ENCODE data around the gene KRABD2.
"Not testable (repeated sequence)": the region's sequence is repeated elsewhere in the genome, so short reads cannot be mapped to it uniquely, and the experiment has no call there.

KRABD2 gene

GRCh38 chr17:8380049-8380448 is 3.5 kb upstream of the KRABD2 start:
- no peak overlapping the region for H2BK20ac ChIP-seq (ENCODE audit: low read depth, low read length, poor library complexity, severe bottlenecking)
- no peak for DNase-seq
- Mint-ChIP-seq H3K4me3 (peak overlapping the region; percentile 99 to 100; a peak in 4 of 5 replicates), H3K27ac (peak overlapping the region in 2 of 3 experiments; percentile 44 to 98; a peak in 3 of 7 replicates), H3K36me3 (ENCODE audit: insufficient read depth in 1 of 3, low read depth in 3 of 3) (peaks cover 53 to 69% (median 68%) of the 10 kb centered on the region in 3 experiments), H3K9me3 (no peaks in the 10 kb centered on the region; a peak in 1 of 5 replicates), H3K4me1 (peaks cover 47 to 64% of the 10 kb centered on the region in 2 experiments), H3K27me3 (ENCODE audit: low read depth) (no peaks in the 10 kb centered on the region)
- no peak overlapping the region for H4K91ac ChIP-seq (ENCODE audit: insufficient read length, low read depth, low read length)
- no peak overlapping the region for H2BK120ac ChIP-seq (ENCODE audit: low read depth, low read length, poor library complexity, severe bottlenecking)
- H3T11ph ChIP-seq (ENCODE audit: low read length) = no peak overlapping the region
- WGBS (ENCODE audit: extremely low coverage, insufficient read length, low lambda C conversion rate) = no CpG with 5 or more reads among the region's 3 CpGs
- H4K20me1 ChIP-seq (ENCODE audit: control insufficient read depth, insufficient read depth, insufficient read length) = no peaks in the 10 kb centered on the region
- no peak overlapping the region for H3K4ac ChIP-seq (ENCODE audit: low read depth, low read length)
- H3K4me2 ChIP-seq (ENCODE audit: insufficient read depth, insufficient read length, low read length) = peak overlapping the region; percentile 96
- no peak overlapping the region for H3K56ac ChIP-seq (ENCODE audit: insufficient read length, low read depth, low read length)
- H2BK12ac ChIP-seq (ENCODE audit: insufficient read length, low read depth, low read length) = no peak overlapping the region
- H3K14ac ChIP-seq (ENCODE audit: insufficient read depth, low read length) = no peak overlapping the region
- H3K18ac ChIP-seq (ENCODE audit: insufficient read length, low read depth, low read length) = no peak overlapping the region
- no peak overlapping the region for H4K5ac ChIP-seq (ENCODE audit: insufficient read length, low read depth, low read length)
- H3K79me1 ChIP-seq (ENCODE audit: insufficient read depth, low read depth, low read length, poor library complexity, severe bottlenecking) = no peaks in the 10 kb centered on the region
- no peak overlapping the region for H4K8ac ChIP-seq (replicated peaks; ENCODE audit: insufficient read length, low read depth, low read length)
- H3K4me1 ChIP-seq (ENCODE audit: insufficient read depth, low read length) = peaks cover 3% of the 10 kb centered on the region
- peaks cover 13% of the 10 kb centered on the region for H3K23me2 ChIP-seq (ENCODE audit: insufficient read length, low read depth, low read length, poor library complexity, severe bottlenecking)
- TF ChIP-seq, protein P1, sequence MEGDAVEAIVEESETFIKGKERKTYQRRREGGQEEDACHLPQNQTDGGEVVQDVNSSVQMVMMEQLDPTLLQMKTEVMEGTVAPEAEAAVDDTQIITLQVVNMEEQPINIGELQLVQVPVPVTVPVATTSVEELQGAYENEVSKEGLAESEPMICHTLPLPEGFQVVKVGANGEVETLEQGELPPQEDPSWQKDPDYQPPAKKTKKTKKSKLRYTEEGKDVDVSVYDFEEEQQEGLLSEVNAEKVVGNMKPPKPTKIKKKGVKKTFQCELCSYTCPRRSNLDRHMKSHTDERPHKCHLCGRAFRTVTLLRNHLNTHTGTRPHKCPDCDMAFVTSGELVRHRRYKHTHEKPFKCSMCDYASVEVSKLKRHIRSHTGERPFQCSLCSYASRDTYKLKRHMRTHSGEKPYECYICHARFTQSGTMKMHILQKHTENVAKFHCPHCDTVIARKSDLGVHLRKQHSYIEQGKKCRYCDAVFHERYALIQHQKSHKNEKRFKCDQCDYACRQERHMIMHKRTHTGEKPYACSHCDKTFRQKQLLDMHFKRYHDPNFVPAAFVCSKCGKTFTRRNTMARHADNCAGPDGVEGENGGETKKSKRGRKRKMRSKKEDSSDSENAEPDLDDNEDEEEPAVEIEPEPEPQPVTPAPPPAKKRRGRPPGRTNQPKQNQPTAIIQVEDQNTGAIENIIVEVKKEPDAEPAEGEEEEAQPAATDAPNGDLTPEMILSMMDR (conservative IDR thresholded peaks at IDR 0.05) = no peak
- no peak overlapping the region for H2BK5ac ChIP-seq (ENCODE audit: insufficient read length, low read length)
- H3K79me2 ChIP-seq (ENCODE audit: insufficient read depth, low read length) = peaks cover 11% of the 10 kb centered on the region; the same call in 1 of the 2 replicates
- H2AK5ac ChIP-seq (ENCODE audit: insufficient read length, low read length) = no peak overlapping the region
- no peaks in the 10 kb centered on the region for H3K9me3 ChIP-seq (ENCODE audit: control insufficient read depth, low read depth, low read length)
- H3K27me3 ChIP-seq (ENCODE audit: insufficient read depth, low read length) = no peaks in the 10 kb centered on the region
- no peak overlapping the region for H3K23ac ChIP-seq (ENCODE audit: insufficient read length, low read depth, low read length)
- H2BK15ac ChIP-seq (ENCODE audit: low read depth, low read length) = no peak overlapping the region
- H3K27ac ChIP-seq (ENCODE audit: insufficient read length, low read depth, low read length) = no peak overlapping the region
- no peak overlapping the region for H2AFZ ChIP-seq (ENCODE audit: low read length)
- no peak overlapping the region for H3K9ac ChIP-seq (ENCODE audit: extremely low read depth, insufficient read length, low read length)

GRCh38 chr17:8378117-8378516 is 1.6 kb upstream of the KRABD2 start:
- not testable (repeated sequence) for H2BK120ac ChIP-seq (ENCODE audit: low read depth, low read length, poor library complexity, severe bottlenecking); H2BK20ac ChIP-seq (ENCODE audit: low read depth, low read length, poor library complexity, severe bottlenecking); H3K9ac ChIP-seq (ENCODE audit: extremely low read depth, insufficient read length, low read length); H4K20me1 ChIP-seq (ENCODE audit: control insufficient read depth, insufficient read depth, insufficient read length); H3K18ac ChIP-seq (ENCODE audit: insufficient read length, low read depth, low read length); H3K27me3 Mint-ChIP-seq (ENCODE audit: low read depth); H4K5ac ChIP-seq (ENCODE audit: insufficient read length, low read depth, low read length); H2BK12ac ChIP-seq (ENCODE audit: insufficient read length, low read depth, low read length); H3K27me3 ChIP-seq (ENCODE audit: insufficient read depth, low read length); DNase-seq; H3K4me1 ChIP-seq (ENCODE audit: insufficient read depth, low read length); H2BK15ac ChIP-seq (ENCODE audit: low read depth, low read length); H4K8ac ChIP-seq (replicated peaks; ENCODE audit: insufficient read length, low read depth, low read length); H3K56ac ChIP-seq (ENCODE audit: insufficient read length, low read depth, low read length); H3K79me1 ChIP-seq (ENCODE audit: insufficient read depth, low read depth, low read length, poor library complexity, severe bottlenecking); H2BK5ac ChIP-seq (ENCODE audit: insufficient read length, low read length); H3K4me2 ChIP-seq (ENCODE audit: insufficient read depth, insufficient read length, low read length); H3K9me3 Mint-ChIP-seq; H3K14ac ChIP-seq (ENCODE audit: insufficient read depth, low read length); H3K9me3 ChIP-seq (ENCODE audit: control insufficient read depth, low read depth, low read length); H2AK5ac ChIP-seq (ENCODE audit: insufficient read length, low read length); H3K4ac ChIP-seq (ENCODE audit: low read depth, low read length); H3K27ac ChIP-seq (ENCODE audit: insufficient read length, low read depth, low read length); H3K23ac ChIP-seq (ENCODE audit: insufficient read length, low read depth, low read length); H2AFZ ChIP-seq (ENCODE audit: low read length); H4K91ac ChIP-seq (ENCODE audit: insufficient read length, low read depth, low read length); H3T11ph ChIP-seq (ENCODE audit: low read length)
- Mint-ChIP-seq H3K4me1 (peaks cover 44 to 54% of the 10 kb centered on the region in 2 experiments), H3K36me3 (ENCODE audit: insufficient read depth in 1 of 3, low read depth in 3 of 3) (peaks cover 53 to 78% (median 71%) of the 10 kb centered on the region in 3 experiments), H3K4me3 (peak overlapping the region in 1 of 2 experiments; percentile 38; a peak in 3 of 5 replicates), H3K27ac (peak overlapping the region in 1 of 3 experiments; percentile 81; a peak in 2 of 7 replicates)
- Histone ChIP-seq H3K79me2 (ENCODE audit: insufficient read depth, low read length) (peaks cover 11% of the 10 kb centered on the region; the same call in 1 of the 2 replicates), H3K23me2 (ENCODE audit: insufficient read length, low read depth, low read length, poor library complexity, severe bottlenecking) (peaks cover 13% of the 10 kb centered on the region)
- WGBS (ENCODE audit: extremely low coverage, insufficient read length, low lambda C conversion rate) = no CpG with 5 or more reads among the region's 8 CpGs

Data from H9 (cell line).